Measurements from ENCODE around the gene SLC16A12.
"Not testable (repeated sequence)": the region's sequence is repeated elsewhere in the genome, so short reads cannot be mapped to it uniquely, and the experiment has no call there.

The SLC16A12 gene

GRCh38 chr10:89532476-89532875, 2.9 kb downstream of the SLC16A12 start:
- Histone ChIP-seq H3K4me1 (ENCODE audit: insufficient read depth, low read length, poor library complexity, severe bottlenecking) (peaks cover 37% of the 10 kb centered on the region), H3K9me2 (replicated peaks; ENCODE audit: low read depth, low read length) (no peaks in the 10 kb centered on the region), H3K27me3 (ENCODE audit: insufficient read depth, low read length, poor library complexity, severe bottlenecking) (no peaks in the 10 kb centered on the region), H3K4me3 (ENCODE audit: low read length, poor library complexity, severe bottlenecking) (no peak overlapping the region), H3K9me3 (ENCODE audit: insufficient read depth, low read depth, low read length) (no peaks in the 10 kb centered on the region), H3K36me3 (ENCODE audit: insufficient read depth, low read length) (no peaks in the 10 kb centered on the region), H2AFZ (ENCODE audit: low read length) (no peak overlapping the region), H3K79me2 (ENCODE audit: insufficient read depth, low read length) (no peaks in the 10 kb centered on the region), H4K20me1 (ENCODE audit: insufficient read depth, low read length, poor library complexity, severe bottlenecking) (no peaks in the 10 kb centered on the region), H3K4me2 (ENCODE audit: low read depth, low read length, poor library complexity, severe bottlenecking) (peak overlapping the region; percentile 74), H3K9ac (ENCODE audit: low read depth, low read length, poor library complexity, severe bottlenecking) (no peak overlapping the region), H3F3A (ENCODE audit: low read depth) (peaks cover 3% of the 10 kb centered on the region; the same call in 1 of the 2 replicates)
- no peak for TF ChIP-seq CTCF (conservative IDR thresholded peaks at IDR 0.05; ENCODE audit: low read length)
- TF ChIP-seq EZH2phosphoT487 (IDR thresholded peaks at IDR 0.05; ENCODE audit: borderline replicate concordance), result no peak

- no peaks in the 10 kb centered on the region for H3K9me2 ChIP-seq (replicated peaks; ENCODE audit: low read depth, low read length)
- H3K4me1 ChIP-seq (ENCODE audit: insufficient read depth, low read length, poor library complexity, severe bottlenecking), result peaks cover 37% of the 10 kb centered on the region
- no peaks in the 10 kb centered on the region for H3K36me3 ChIP-seq (ENCODE audit: insufficient read depth, low read length)
- H3K4me3 ChIP-seq (ENCODE audit: low read length, poor library complexity, severe bottlenecking), result peak overlapping the region; percentile 14
- no peaks in the 10 kb centered on the region for H3K79me2 ChIP-seq (ENCODE audit: insufficient read depth, low read length)
- H2AFZ ChIP-seq (ENCODE audit: low read length), result peak overlapping the region; percentile 19; the same call in 1 of the 2 replicates
- H3F3A ChIP-seq (ENCODE audit: low read depth), result peaks cover 3% of the 10 kb centered on the region; the same call in 1 of the 2 replicates
- H3K4me2 ChIP-seq (ENCODE audit: low read depth, low read length, poor library complexity, severe bottlenecking), result peak overlapping the region; percentile 74
- no peak for TF ChIP-seq EZH2phosphoT487 (IDR thresholded peaks at IDR 0.05; ENCODE audit: borderline replicate concordance)
- TF ChIP-seq CTCF (conservative IDR thresholded peaks at IDR 0.05; ENCODE audit: low read length), result no peak
- no peaks in the 10 kb centered on the region for H3K27me3 ChIP-seq (ENCODE audit: insufficient read depth, low read length, poor library complexity, severe bottlenecking)
- H3K9ac ChIP-seq (ENCODE audit: low read depth, low read length, poor library complexity, severe bottlenecking), result no peak overlapping the region
- no peaks in the 10 kb centered on the region for H4K20me1 ChIP-seq (ENCODE audit: insufficient read depth, low read length, poor library complexity, severe bottlenecking)
- no peaks in the 10 kb centered on the region for H3K9me3 ChIP-seq (ENCODE audit: insufficient read depth, low read depth, low read length)
Observed at GRCh38 chr10:89531359-89531758, 4.0 kb downstream of the SLC16A12 start.

GRCh38 chr10:89529711-89530110, 5.7 kb downstream of the SLC16A12 start:
- not testable (repeated sequence) for H3K9ac ChIP-seq (ENCODE audit: low read depth, low read length, poor library complexity, severe bottlenecking); H3K36me3 ChIP-seq (ENCODE audit: insufficient read depth, low read length); H2AFZ ChIP-seq (ENCODE audit: low read length); H3K4me3 ChIP-seq (ENCODE audit: low read length, poor library complexity, severe bottlenecking); H3K4me2 ChIP-seq (ENCODE audit: low read depth, low read length, poor library complexity, severe bottlenecking); H3F3A ChIP-seq (ENCODE audit: low read depth); H4K20me1 ChIP-seq (ENCODE audit: insufficient read depth, low read length, poor library complexity, severe bottlenecking); H3K27me3 ChIP-seq (ENCODE audit: insufficient read depth, low read length, poor library complexity, severe bottlenecking); H3K79me2 ChIP-seq (ENCODE audit: insufficient read depth, low read length); H3K9me2 ChIP-seq (replicated peaks; ENCODE audit: low read depth, low read length); H3K9me3 ChIP-seq (ENCODE audit: insufficient read depth, low read depth, low read length)
- H3K4me1 ChIP-seq (ENCODE audit: insufficient read depth, low read length, poor library complexity, severe bottlenecking), result peaks cover 37% of the 10 kb centered on the region

- peaks cover 23% of the 10 kb centered on the region for H3K4me1 ChIP-seq (ENCODE audit: insufficient read depth, low read length, poor library complexity, severe bottlenecking)
- TF ChIP-seq CTCF (conservative IDR thresholded peaks at IDR 0.05; ENCODE audit: low read length) (no peak), EZH2phosphoT487 (IDR thresholded peaks at IDR 0.05; ENCODE audit: borderline replicate concordance) (no peak)
- no peaks in the 10 kb centered on the region for H3K9me2 ChIP-seq (replicated peaks; ENCODE audit: low read depth, low read length)
- no peaks in the 10 kb centered on the region for H3K27me3 ChIP-seq (ENCODE audit: insufficient read depth, low read length, poor library complexity, severe bottlenecking)
- no peaks in the 10 kb centered on the region for H3K9me3 ChIP-seq (ENCODE audit: insufficient read depth, low read depth, low read length)
- H3K9ac ChIP-seq (ENCODE audit: low read depth, low read length, poor library complexity, severe bottlenecking), result no peak overlapping the region
- H3F3A ChIP-seq (ENCODE audit: low read depth), result no peaks in the 10 kb centered on the region
- no peaks in the 10 kb centered on the region for H4K20me1 ChIP-seq (ENCODE audit: insufficient read depth, low read length, poor library complexity, severe bottlenecking)
- H2AFZ ChIP-seq (ENCODE audit: low read length), result no peak overlapping the region
- no peak overlapping the region for H3K4me3 ChIP-seq (ENCODE audit: low read length, poor library complexity, severe bottlenecking)
- no peaks in the 10 kb centered on the region for H3K36me3 ChIP-seq (ENCODE audit: insufficient read depth, low read length)
- no peaks in the 10 kb centered on the region for H3K79me2 ChIP-seq (ENCODE audit: insufficient read depth, low read length)
- H3K4me2 ChIP-seq (ENCODE audit: low read depth, low read length, poor library complexity, severe bottlenecking), result no peak overlapping the region
Observed at GRCh38 chr10:89526358-89526757, 9.0 kb downstream of the SLC16A12 start.

All from Loucy (cell line).